OCI-LY1 (cell line): Measurements from ENCODE around the gene MT4.
A peak's percentile ranks its signal among the peaks of the same experiment; 100 is the strongest.

Experiments
- H2AFZ ChIP-seq: fragments of 200-600 bp; sonication (generic), shearing (Covaris generic); 2 replicates; pipeline ENCODE4 v1.6.0; 2014; ENCODE audit warnings: antibody characterized with exemption, mild to moderate bottlenecking, low read length
- H3F3A ChIP-seq: fragments of 200-600 bp; sonication (generic), shearing (Covaris generic); 2 replicates; pipeline ENCODE4 v1.6.0; 2014; ENCODE audit warnings: mild to moderate bottlenecking, antibody characterized with exemption, low read length, moderate library complexity; ENCODE audit not compliant: insufficient read depth
- H3K27ac ChIP-seq: fragments of 200-600 bp; sonication (generic); 2 replicates; pipeline ENCODE4 v1.5.1; 2014; ENCODE audit warnings: low read length, mixed run types, mild to moderate bottlenecking, low read depth; ENCODE audit not compliant: poor library complexity, severe bottlenecking
- H3K27me3 ChIP-seq: fragments of 200-600 bp; sonication (generic); 2 replicates; pipeline ENCODE4 v1.6.0; 2014; ENCODE audit warnings: antibody characterized with exemption, mild to moderate bottlenecking, low read length, moderate library complexity; ENCODE audit not compliant: insufficient read depth
- H3K36me3 ChIP-seq: fragments of 200-600 bp; sonication (generic); 2 replicates; pipeline ENCODE4 v1.6.1; 2014; ENCODE audit warnings: mild to moderate bottlenecking, antibody characterized with exemption, low read length, moderate library complexity, mixed read lengths; ENCODE audit not compliant: insufficient read depth
- H3K4me1 ChIP-seq: fragments of 200-600 bp; sonication (generic); 2 replicates; pipeline ENCODE4 v1.5.1; 2014; ENCODE audit warnings: mild to moderate bottlenecking, low read length, moderate library complexity; ENCODE audit not compliant: insufficient read depth, severe bottlenecking
- H3K4me2 ChIP-seq: fragments of 200-600 bp; sonication (generic), shearing (Covaris generic); 2 replicates; pipeline ENCODE4 v1.6.1; 2014; ENCODE audit warnings: low read length
- H3K4me3 ChIP-seq: fragments of 200-600 bp; sonication (generic); 2 replicates; pipeline ENCODE4 v1.5.1; 2014; ENCODE audit warnings: low read length, low read depth, mild to moderate bottlenecking, mixed read lengths; ENCODE audit not compliant: poor library complexity, severe bottlenecking
- H3K79me2 ChIP-seq: fragments of 200-600 bp; shearing (Covaris generic); 2 replicates; pipeline ENCODE4 v1.6.1; 2016; ENCODE audit warnings: mixed run types, low read length, mixed read lengths; ENCODE audit not compliant: insufficient read depth
- H3K9ac ChIP-seq: fragments of 200-600 bp; sonication (generic), shearing (Covaris generic); 2 replicates; pipeline ENCODE4 v1.6.1; 2014; ENCODE audit warnings: mild to moderate bottlenecking, low read length, mixed read lengths
- H3K9me2 ChIP-seq: fragments of 200-600 bp; sonication (generic), shearing (Covaris generic); 2 replicates; pipeline ENCODE4 v1.6.1; 2014; ENCODE audit warnings: low read depth, mild to moderate bottlenecking, low read length, mixed read lengths
- H3K9me3 ChIP-seq: fragments of 200-600 bp; shearing (Covaris generic); 2 replicates; pipeline ENCODE4 v1.6.1; 2014; ENCODE audit warnings: low read length, mixed read lengths
- H4K20me1 ChIP-seq: fragments of 200-600 bp; sonication (generic), shearing (Covaris generic); 2 replicates; pipeline ENCODE4 v1.6.0; 2016; ENCODE audit warnings: mild to moderate bottlenecking, low read length; ENCODE audit not compliant: insufficient read depth
- CTCF ChIP-seq: fragments of 200-600 bp; sonication (generic), shearing (Covaris generic); IDR thresholded peaks from 2 replicates; pipeline ENCODE4 v1.5.1; 2017; ENCODE audit warnings: mild to moderate bottlenecking, antibody characterized with exemption, low read length, moderate library complexity, mixed read lengths
- EZH2 ChIP-seq: fragments of 200-600 bp; sonication (generic), shearing (Covaris generic); IDR thresholded peaks from 2 replicates; pipeline ENCODE4 v1.8.0; 2017; ENCODE audit warnings: borderline replicate concordance, mixed run types, mild to moderate bottlenecking, antibody characterized with exemption, low read length, moderate library complexity, mixed read lengths

Gene MT4

GRCh38 chr16:56600398-56600999 is 35.6 kb downstream of the MT4 start:
- no peaks in the 10 kb centered on the region for H3K4me1 ChIP-seq
- H3K9me2 ChIP-seq: no peaks in the 10 kb centered on the region
- H2AFZ ChIP-seq: no peak overlapping the region
- no peak overlapping the region for H3K9ac ChIP-seq
- no peak overlapping the region for H3K27ac ChIP-seq
- no peaks in the 10 kb centered on the region for H3K36me3 ChIP-seq
- no peak overlapping the region for H3K4me2 ChIP-seq
- TF ChIP-seq EZH2: no peak
- peak; percentile 71 for TF ChIP-seq CTCF
- no peaks in the 10 kb centered on the region for H3K27me3 ChIP-seq
- H3F3A ChIP-seq: no peaks in the 10 kb centered on the region
- H3K4me3 ChIP-seq: no peak overlapping the region
- no peaks in the 10 kb centered on the region for H3K9me3 ChIP-seq
- H4K20me1 ChIP-seq: no peaks in the 10 kb centered on the region
- no peaks in the 10 kb centered on the region for H3K79me2 ChIP-seq

GRCh38 chr16:56601325-56601724 is 36.5 kb downstream of the MT4 start:
- no peaks in the 10 kb centered on the region for H3K4me1 ChIP-seq
- no peak overlapping the region for H3K9ac ChIP-seq
- H3K9me3 ChIP-seq: no peaks in the 10 kb centered on the region
- H2AFZ ChIP-seq: no peak overlapping the region
- no peaks in the 10 kb centered on the region for H3K36me3 ChIP-seq
- no peaks in the 10 kb centered on the region for H3K9me2 ChIP-seq
- H3K27me3 ChIP-seq: no peaks in the 10 kb centered on the region
- H3K4me2 ChIP-seq: no peak overlapping the region
- TF ChIP-seq EZH2: no peak
- TF ChIP-seq CTCF: no peak
- no peak overlapping the region for H3K27ac ChIP-seq
- no peaks in the 10 kb centered on the region for H4K20me1 ChIP-seq
- H3K79me2 ChIP-seq: no peaks in the 10 kb centered on the region
- no peak overlapping the region for H3K4me3 ChIP-seq
- no peaks in the 10 kb centered on the region for H3F3A ChIP-seq

GRCh38 chr16:56603589-56603988 is 38.7 kb downstream of the MT4 start:
- no peaks in the 10 kb centered on the region for H3K36me3 ChIP-seq
- no peaks in the 10 kb centered on the region for H3K79me2 ChIP-seq
- H3K9me3 ChIP-seq: no peaks in the 10 kb centered on the region
- H3K4me2 ChIP-seq: no peak overlapping the region
- H2AFZ ChIP-seq: no peak overlapping the region
- no peak overlapping the region for H3K4me3 ChIP-seq
- H3K9me2 ChIP-seq: no peaks in the 10 kb centered on the region
- no peaks in the 10 kb centered on the region for H3F3A ChIP-seq
- no peak overlapping the region for H3K27ac ChIP-seq
- no peaks in the 10 kb centered on the region for H3K27me3 ChIP-seq
- no peak overlapping the region for H3K9ac ChIP-seq
- H3K4me1 ChIP-seq: peaks cover 8% of the 10 kb centered on the region
- TF ChIP-seq EZH2: no peak
- TF ChIP-seq CTCF: no peak
- H4K20me1 ChIP-seq: no peaks in the 10 kb centered on the region
